Neural cell (in vitro differentiated cells): ENCODE results near the gene SNCB. TPM values are rescaled to one million over a fixed set of nuclear protein-coding genes. Genes with fewer than 3 reads are reported as not detected.

Experiments used
- H2AFZ ChIP-seq: fragments of 200-600, 300-800 bp; sonication (generic), shearing (Covaris generic); 2 replicates; pipeline ENCODE4 v1.6.0; 2014; ENCODE audit warnings: low read depth, mild to moderate bottlenecking, antibody characterized with exemption, low read length, moderate library complexity
- H3F3A ChIP-seq: fragments of 200-600 bp; shearing (Covaris generic); 2 replicates; pipeline ENCODE4 v1.6.1; 2016; ENCODE audit warnings: mild to moderate bottlenecking, moderate library complexity, mixed read lengths, antibody characterized with exemption, low read length; ENCODE audit not compliant: insufficient read depth, poor library complexity, severe bottlenecking
- H3K27ac ChIP-seq: fragments of 200-600, 300-800 bp; sonication (generic), shearing (Covaris generic); 2 replicates; pipeline ENCODE4 v1.5.1; 2014; ENCODE audit warnings: mild to moderate bottlenecking, low read length, moderate library complexity
- H3K27me3 ChIP-seq: fragments of 300-800, 200-600 bp; sonication (generic), shearing (Covaris generic); 2 replicates; pipeline ENCODE4 v1.6.0; 2014; ENCODE audit warnings: mild to moderate bottlenecking, low read depth, low read length, moderate library complexity; ENCODE audit not compliant: insufficient read depth
- H3K36me3 ChIP-seq: fragments of 300-800, 200-600 bp; sonication (generic), shearing (Covaris generic); 2 replicates; pipeline ENCODE4 v1.5.1; 2014; ENCODE audit warnings: mild to moderate bottlenecking, antibody characterized with exemption, low read length, moderate library complexity; ENCODE audit not compliant: insufficient read depth
- H3K4me2 ChIP-seq: fragments of 300-800, 200-600 bp; sonication (generic), shearing (Covaris generic); 2 replicates; pipeline ENCODE4 v1.6.0; 2014; ENCODE audit warnings: mild to moderate bottlenecking, low read length
- H3K4me3 ChIP-seq: fragments of 300-800, 200-600 bp; sonication (generic), shearing (Covaris generic); 2 replicates; pipeline ENCODE4 v1.5.1; 2014; ENCODE audit warnings: mild to moderate bottlenecking, low read length, moderate library complexity
- H3K79me2 ChIP-seq: fragments of 200-600 bp; shearing (Covaris generic); replicated peaks from 2 replicates; pipeline ENCODE4 v1.6.0; 2014; ENCODE audit warnings: mild to moderate bottlenecking, low read length, moderate library complexity; ENCODE audit not compliant: insufficient read depth
- H3K9ac ChIP-seq: fragments of 300-800, 200-600 bp; sonication (generic), shearing (Covaris generic); 2 replicates; pipeline ENCODE4 v1.6.1; 2016; ENCODE audit warnings: mild to moderate bottlenecking, low read length, mixed read lengths
- H3K9me2 ChIP-seq: fragments of 200-600 bp; shearing (Covaris generic); 2 replicates; pipeline ENCODE4 v1.6.1; 2016; ENCODE audit warnings: mild to moderate bottlenecking, low read length, mixed read lengths; ENCODE audit not compliant: insufficient read depth
- H3K9me3 ChIP-seq: fragments of 200-600, 300-800 bp; sonication (generic), shearing (Covaris generic); 2 replicates; pipeline ENCODE4 v1.6.1; 2016; ENCODE audit warnings: mild to moderate bottlenecking, mixed run types, low read length, moderate library complexity, mixed read lengths
- H4K20me1 ChIP-seq: fragments of 200-600 bp; shearing (Covaris generic); 2 replicates; pipeline ENCODE4 v1.6.1; 2016; ENCODE audit warnings: mild to moderate bottlenecking, mixed run types; ENCODE audit not compliant: insufficient read depth
- CTCF ChIP-seq: fragments of 450-650 bp; IDR thresholded peaks from 2 replicates; pipeline ENCODE4 v1.5.1; 2014; ENCODE audit warnings: antibody characterized with exemption, mild to moderate bottlenecking, moderate library complexity; ENCODE audit not compliant: poor library complexity, severe bottlenecking
- EP300 ChIP-seq: fragments of 450-650 bp; conservative IDR thresholded peaks from 2 replicates; pipeline ENCODE4 v1.6.1; 2014; ENCODE audit warnings: antibody characterized with exemption, mild to moderate bottlenecking, moderate library complexity; ENCODE audit not compliant: poor library complexity, severe bottlenecking
- EZH2 ChIP-seq: fragments of 200-600, 300-800 bp; shearing (Covaris generic), sonication (generic); IDR thresholded peaks from 2 replicates; pipeline ENCODE4 v1.6.1; 2014; ENCODE audit warnings: antibody characterized with exemption, low read length, borderline replicate concordance, mild to moderate bottlenecking; ENCODE audit not compliant: insufficient read depth, poor library complexity, severe bottlenecking
- MXI1 ChIP-seq: fragments of 450-650 bp; conservative IDR thresholded peaks from 2 replicates; pipeline ENCODE4 v1.6.1; 2014; ENCODE audit warnings: antibody characterized with exemption, mild to moderate bottlenecking; ENCODE audit not compliant: poor library complexity, severe bottlenecking
- POLR2AphosphoS5 ChIP-seq: IDR thresholded peaks from 2 replicates; pipeline ENCODE4 v1.6.1; 2012
- RAD21 ChIP-seq: fragments of 450-650 bp; conservative IDR thresholded peaks from 2 replicates; pipeline ENCODE4 v1.6.1; 2014; ENCODE audit warnings: antibody characterized with exemption, mild to moderate bottlenecking, moderate library complexity
- REST ChIP-seq: IDR thresholded peaks from 2 replicates; pipeline ENCODE4 v1.6.1; 2012; ENCODE audit warnings: borderline replicate concordance
- SMC3 ChIP-seq: fragments of 450-650 bp; conservative IDR thresholded peaks from 2 replicates; pipeline ENCODE4 v1.6.1; 2014; ENCODE audit warnings: antibody characterized with exemption, mild to moderate bottlenecking, moderate library complexity; ENCODE audit not compliant: poor library complexity
- TAF1 ChIP-seq: IDR thresholded peaks from 2 replicates; pipeline ENCODE4 v1.6.1; 2012; ENCODE audit warnings: low read depth
- polyA plus RNA-seq: library from polyadenylated mRNA; depleted of rRNA; stranded (reverse); fragments of >200 nt; gene quantifications from 2 replicates; pipeline ENCODE4 v1.2.3, GENCODE V29; 2014

SNCB gene
- polyA plus RNA-seq, 1 donor from 2014 or later = 10.1 TPM

- no peak overlapping the region for H3K4me3 ChIP-seq
- H3K36me3 ChIP-seq = no peaks in the 10 kb centered on the region
- H3K9ac ChIP-seq = no peak overlapping the region
- no peaks in the 10 kb centered on the region for H3F3A ChIP-seq
- H2AFZ ChIP-seq = no peak overlapping the region
- H3K4me2 ChIP-seq = no peak overlapping the region
- no peaks in the 10 kb centered on the region for H4K20me1 ChIP-seq
- H3K79me2 ChIP-seq = peaks cover 9% of the 10 kb centered on the region
- no peak overlapping the region for H3K27ac ChIP-seq
- no peaks in the 10 kb centered on the region for H3K9me3 ChIP-seq
- H3K9me2 ChIP-seq = no peaks in the 10 kb centered on the region
- TF ChIP-seq POLR2AphosphoS5 (no peak), CTCF (no peak), TAF1 (no peak), EZH2 (no peak), RAD21 (no peak)
- H3K27me3 ChIP-seq = no peaks in the 10 kb centered on the region
Measured at GRCh38 chr5:176644294-176644693, 14.0 kb upstream of the SNCB start.

- H3K4me3 ChIP-seq = no peak overlapping the region
- no peaks in the 10 kb centered on the region for H3K9me3 ChIP-seq
- H3K79me2 ChIP-seq = peaks cover 7% of the 10 kb centered on the region
- no peak overlapping the region for H3K4me2 ChIP-seq
- no peaks in the 10 kb centered on the region for H3K36me3 ChIP-seq
- H3K27me3 ChIP-seq = no peaks in the 10 kb centered on the region
- no peak for TF ChIP-seq EP300
- TF ChIP-seq TAF1 = no peak
- no peak for TF ChIP-seq REST
- TF ChIP-seq RAD21 = no peak
- no peak for TF ChIP-seq MXI1
- no peak for TF ChIP-seq SMC3
- TF ChIP-seq POLR2AphosphoS5 = no peak
- no peak for TF ChIP-seq CTCF
- no peaks in the 10 kb centered on the region for H4K20me1 ChIP-seq
- no peak overlapping the region for H3K9ac ChIP-seq
- H3K9me2 ChIP-seq = no peaks in the 10 kb centered on the region
- no peak overlapping the region for H3K27ac ChIP-seq
- no peak overlapping the region for H2AFZ ChIP-seq
- no peaks in the 10 kb centered on the region for H3F3A ChIP-seq
Measured at GRCh38 chr5:176643491-176644219, 13.3 kb upstream of the SNCB start.
